Measurements from ENCODE around the gene VAPA. TPM values are rescaled to one million over a fixed set of nuclear protein-coding genes. Genes with fewer than 3 reads are reported as not detected.

The VAPA gene
- total and polyA plus RNA-seq, 10 of the 15 experiments (the other 5 are each of a cell fraction or from before 2014, with no cell fraction given): 70.9 to 252 (median 166) TPM

- TF ChIP-seq ZBTB4 (CRISPR knock-in tag; IDR thresholded peaks at IDR 0.05) (no peak), PKNOX1 (IDR thresholded peaks at IDR 0.05) (no peak), SIX5 (IDR thresholded peaks at IDR 0.05; ENCODE audit: low read depth, low read length, severe bottlenecking) (no peak), NFIC (IDR thresholded peaks at IDR 0.05; ENCODE audit: low read depth, low read length) (no peak), ATF7 (IDR thresholded peaks at IDR 0.05; ENCODE audit: low read depth) (no peak), ATF3 (IDR thresholded peaks at IDR 0.05; ENCODE audit: borderline replicate concordance, extremely low read depth, low read depth, low read length) (no peak), MTA2 (IDR thresholded peaks at IDR 0.05; ENCODE audit: low read depth) (no peak), CTCF (IDR thresholded peaks at IDR 0.05 in 2 of 3, conservative IDR thresholded peaks at IDR 0.05 in 1 of 3; ENCODE audit: control insufficient read depth in 2 of 3, extremely low read depth in 1 of 3, insufficient read depth in 1 of 3, low read depth in 3 of 3, low read length in 3 of 3) (no peak)
Observed at GRCh38 chr18:9906481-9906880, 7.3 kb upstream of the VAPA start (continued).

All from GM12878 (cell line).